Naive B cell (primary cell): ENCODE measurements around the gene BMP2K. TPM values are rescaled to one million over a fixed set of nuclear protein-coding genes. Genes with fewer than 3 reads are reported as not detected.
"Not testable (repeated sequence)": the region's sequence is repeated elsewhere in the genome, so short reads cannot be mapped to it uniquely, and the experiment has no call there.

Experiments
- ATAC-seq, 2 donors: fragments of 150-1000 bp; cut with Tn5 transposase; 2 replicates each; pipeline ENCODE4 v1.10.0; 2021; ENCODE audit warnings: low read depth in 2 of 2, mild to moderate bottlenecking in 2 of 2, moderate library complexity in 2 of 2
- DNase-seq: peaks from one replicate; pipeline ENCODE4 v3.0.0; 2022
- H3K27ac Mint-ChIP-seq, 6 donors: one replicate each; pipeline ENCODE4 v1.8.0; 2020 to 2022; ENCODE audit warnings: mild to moderate bottlenecking in 6 of 6, mixed read lengths in 6 of 6, moderate library complexity in 5 of 6, inconsistent platforms in 2 of 6
- H3K27me3 Mint-ChIP-seq, 3 donors: one replicate each; pipeline ENCODE4 v1.8.0; 2021 to 2022; ENCODE audit warnings: mixed read lengths in 3 of 3, mild to moderate bottlenecking in 1 of 3
- H3K36me3 Mint-ChIP-seq, 2 donors: one replicate each; pipeline ENCODE4 v1.8.0; 2020 to 2022; ENCODE audit warnings: mixed read lengths in 2 of 2, inconsistent platforms in 1 of 2, mild to moderate bottlenecking in 1 of 2
- H3K4me1 Mint-ChIP-seq, 3 donors: one replicate each; pipeline ENCODE4 v1.8.0; 2020 to 2022; ENCODE audit warnings: mixed read lengths in 3 of 3, inconsistent platforms in 1 of 3, mild to moderate bottlenecking in 1 of 3, moderate library complexity in 1 of 3
- H3K4me3 Mint-ChIP-seq, 8 donors: one replicate each; pipeline ENCODE4 v1.8.0; 2020 to 2022; ENCODE audit warnings: mild to moderate bottlenecking in 8 of 8, mixed read lengths in 8 of 8, moderate library complexity in 8 of 8, inconsistent platforms in 2 of 8
- H3K9me3 Mint-ChIP-seq, 7 donors: one replicate each; pipeline ENCODE4 v1.8.0; 2020 to 2022; ENCODE audit warnings: mixed read lengths in 7 of 7, mild to moderate bottlenecking in 5 of 7, inconsistent platforms in 2 of 7, moderate library complexity in 1 of 7
- polyA plus RNA-seq, 6 donors: library from polyadenylated mRNA; unstranded; fragments of 300-500 nt; fragmentation: Illumina TruSeq; gene quantifications; one replicate each; pipeline ENCODE4 v1.2.3, GENCODE V29; 2021; ENCODE audit warnings: low read depth in 6 of 6

BMP2K gene
- polyA plus RNA-seq, 6 donors from 2014 or later: 7.1 to 35.4 (median 28.9) TPM

DNA sequence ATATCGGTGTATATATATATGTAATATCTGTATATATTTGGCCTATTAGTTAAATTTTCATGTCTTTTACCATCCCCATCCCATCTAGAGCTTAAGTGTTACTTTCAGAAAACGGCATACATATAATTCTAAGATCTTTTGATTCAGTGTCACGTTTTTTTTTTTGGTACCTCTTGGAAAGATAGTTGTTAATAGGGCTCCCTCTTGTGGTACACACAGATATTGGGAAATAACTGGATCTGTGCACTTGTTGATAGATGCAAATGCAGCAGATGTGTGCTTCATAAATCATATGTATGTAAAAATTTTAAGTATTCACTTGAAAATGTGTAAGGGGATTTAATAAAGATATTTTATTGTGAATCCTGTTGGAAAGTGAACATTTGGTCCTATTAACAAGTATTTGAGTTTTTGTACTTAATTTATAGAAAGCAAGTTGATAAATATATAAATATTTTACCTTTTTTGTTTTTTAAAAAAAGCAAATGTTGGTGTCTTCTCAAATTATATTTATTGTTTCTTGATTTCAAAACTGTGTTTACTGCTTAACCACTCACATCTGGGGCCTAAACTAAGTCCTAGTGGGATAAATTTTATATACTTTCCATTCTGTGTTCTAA is 88.4 kb downstream of the BMP2K start:
- Mint-ChIP-seq H3K27ac (peak overlapping the region in 3 of 6 donors; percentile 42 to 87 (median 79)), H3K4me3 (no peak overlapping the region), H3K36me3 (peaks cover 15 to 19% of the 10 kb centered on the region in 2 donors), H3K4me1 (peaks cover 10 to 13% (median 12%) of the 10 kb centered on the region in 3 donors), H3K9me3 (no peaks in the 10 kb centered on the region), H3K27me3 (no peaks in the 10 kb centered on the region)
- ATAC-seq (peak; percentile 63 to 80), DNase-seq (peak; percentile 69)

DNA sequence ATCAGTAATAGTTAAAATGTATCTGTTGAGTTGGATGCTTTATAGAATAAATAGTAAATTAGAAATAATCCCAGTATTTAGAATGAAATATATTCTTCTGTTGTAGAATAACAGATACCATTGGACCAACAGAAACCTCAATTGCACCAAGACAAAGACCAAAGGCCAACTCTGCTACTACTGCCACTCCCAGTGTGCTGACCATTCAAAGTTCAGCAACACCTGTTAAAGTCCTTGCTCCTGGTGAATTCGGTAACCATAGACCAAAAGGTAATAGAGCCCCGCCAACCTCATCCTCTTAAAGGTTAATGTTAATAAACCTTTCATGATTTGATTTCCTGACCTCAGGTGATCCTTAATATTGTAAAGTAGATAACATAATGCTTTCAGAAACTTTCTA is 89.3 kb downstream of the BMP2K start:
- Mint-ChIP-seq H3K27me3 (no peaks in the 10 kb centered on the region), H3K4me3 (no peak overlapping the region), H3K9me3 (no peaks in the 10 kb centered on the region), H3K36me3 (peaks cover 14 to 15% of the 10 kb centered on the region in 2 donors), H3K4me1 (peaks cover 10 to 13% (median 12%) of the 10 kb centered on the region in 3 donors), H3K27ac (no peak overlapping the region)
- DNase-seq (no peak), ATAC-seq (no peak)

DNA sequence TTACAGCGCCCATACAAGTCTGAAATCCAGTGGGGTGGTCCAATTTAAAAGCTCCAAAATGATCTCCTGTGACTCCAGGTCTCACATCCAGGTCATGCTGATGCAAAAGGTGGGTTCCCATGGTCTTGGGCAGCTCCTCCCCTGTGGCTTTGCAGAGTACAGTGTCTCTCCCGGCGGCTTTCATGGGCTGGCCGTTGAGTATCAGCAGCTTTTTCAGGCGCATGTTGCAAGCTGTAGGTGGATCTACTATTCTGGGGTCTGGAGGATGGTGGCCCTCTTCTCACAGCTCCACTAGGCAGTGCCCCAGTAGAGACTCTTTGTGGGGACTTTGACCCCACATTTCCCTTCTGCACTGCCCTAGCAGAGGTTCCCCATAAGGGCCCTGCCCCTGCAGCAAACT is 92.6 kb downstream of the BMP2K start:
- not testable (repeated sequence) for H3K27ac Mint-ChIP-seq, DNase-seq, H3K4me1 Mint-ChIP-seq, H3K27me3 Mint-ChIP-seq, ATAC-seq, H3K9me3 Mint-ChIP-seq, H3K4me3 Mint-ChIP-seq
- peaks cover 19 to 23% of the 10 kb centered on the region in 2 donors for H3K36me3 Mint-ChIP-seq

DNA sequence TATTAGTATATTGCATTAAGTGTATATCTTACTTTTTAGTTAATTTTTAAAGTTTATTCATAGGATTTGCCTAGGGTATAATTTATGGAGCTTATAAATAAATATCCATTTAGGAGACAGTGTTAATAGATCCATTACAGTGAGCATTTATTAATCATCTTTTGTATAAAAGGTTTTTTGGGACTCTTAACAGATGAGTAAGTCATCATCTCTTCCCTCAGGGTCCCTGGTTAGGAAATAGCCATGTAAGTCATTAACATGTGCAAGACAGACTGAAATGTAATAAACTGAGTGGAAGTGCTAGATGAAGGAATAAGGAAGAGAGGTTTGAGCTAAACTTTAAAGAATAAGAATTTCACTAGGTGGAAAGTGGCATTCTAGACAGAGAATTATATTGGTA is 93.9 kb downstream of the BMP2K start:
- Mint-ChIP-seq H3K36me3 (peaks cover 22 to 24% of the 10 kb centered on the region in 2 donors), H3K27me3 (no peaks in the 10 kb centered on the region), H3K9me3 (no peaks in the 10 kb centered on the region), H3K27ac (peak overlapping the region in 3 of 6 donors; percentile 44 to 57 (median 56)), H3K4me3 (no peak overlapping the region), H3K4me1 (no peaks in the 10 kb centered on the region)
- DNase-seq (no peak), ATAC-seq (no peak)

DNA sequence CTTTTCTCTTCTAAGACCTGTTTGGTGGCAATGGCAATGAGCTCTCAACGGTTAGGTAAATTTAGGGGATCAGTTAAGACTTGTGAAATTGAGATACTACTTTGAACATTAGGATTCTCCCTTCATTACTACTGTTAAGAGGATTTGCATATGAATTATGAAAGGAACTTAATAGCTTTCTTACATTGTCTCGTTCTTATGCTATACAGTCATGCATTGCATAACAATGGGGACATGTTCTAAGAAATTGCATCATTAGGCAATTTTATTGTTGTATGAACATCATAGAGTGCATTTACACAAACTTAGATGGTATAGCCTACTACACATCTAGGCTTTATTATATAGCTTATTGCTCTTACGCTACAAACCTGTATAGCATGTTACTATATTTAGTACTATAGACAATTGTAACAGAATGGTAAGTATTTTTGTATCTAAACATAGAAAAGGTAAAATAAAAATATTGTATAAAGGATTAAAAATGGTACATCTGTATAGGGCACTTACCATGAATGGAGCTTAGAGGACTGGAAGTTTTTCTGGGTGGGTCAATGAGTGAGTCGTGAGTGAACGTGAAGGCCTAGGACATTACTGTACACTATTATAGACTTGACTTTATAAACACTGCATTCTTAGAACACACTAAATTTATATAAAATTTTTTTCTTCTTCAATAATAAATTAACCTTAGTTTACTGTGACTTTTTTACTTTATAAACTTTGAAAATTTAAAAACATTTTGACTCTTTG is 100.6 kb downstream of the BMP2K start:
- Mint-ChIP-seq H3K9me3 (no peaks in the 10 kb centered on the region), H3K27ac (peak overlapping the region in 2 of 6 donors; percentile 30 to 53), H3K27me3 (no peaks in the 10 kb centered on the region), H3K36me3 (peaks cover 8 to 22% of the 10 kb centered on the region in 2 donors), H3K4me1 (peaks cover 5 to 13% (median 6%) of the 10 kb centered on the region in 3 donors), H3K4me3 (no peak overlapping the region)
- DNase-seq (no peak), ATAC-seq (no peak)

DNA sequence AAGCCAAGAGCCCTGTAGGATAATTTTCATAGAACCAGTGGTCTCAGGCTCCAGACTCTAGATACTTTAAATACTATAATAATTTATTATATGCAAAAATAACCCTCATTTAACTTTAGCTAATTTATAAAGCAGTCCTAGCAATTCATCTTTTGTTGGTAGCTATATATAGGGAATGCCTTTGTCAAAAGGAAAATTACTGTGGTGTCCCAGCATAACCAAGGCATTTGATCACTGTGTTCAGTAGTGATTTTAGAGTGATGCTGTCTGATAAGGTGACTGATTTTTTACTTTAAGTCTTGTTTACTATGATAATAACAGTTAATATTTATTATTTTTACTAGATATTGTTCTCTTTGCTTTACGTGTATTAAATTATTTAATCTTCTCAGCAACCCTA is 101.9 kb downstream of the BMP2K start:
- peaks cover 8 to 11% of the 10 kb centered on the region in 2 donors for H3K36me3 Mint-ChIP-seq
- ATAC-seq (no peak), DNase-seq (no peak)
- H3K27me3 Mint-ChIP-seq: no peaks in the 10 kb centered on the region
- H3K4me3 Mint-ChIP-seq: no peak overlapping the region
- H3K4me1 Mint-ChIP-seq: peaks cover 5 to 13% (median 6%) of the 10 kb centered on the region in 3 donors
- H3K27ac Mint-ChIP-seq: no peak overlapping the region
- no peaks in the 10 kb centered on the region for H3K9me3 Mint-ChIP-seq

DNA sequence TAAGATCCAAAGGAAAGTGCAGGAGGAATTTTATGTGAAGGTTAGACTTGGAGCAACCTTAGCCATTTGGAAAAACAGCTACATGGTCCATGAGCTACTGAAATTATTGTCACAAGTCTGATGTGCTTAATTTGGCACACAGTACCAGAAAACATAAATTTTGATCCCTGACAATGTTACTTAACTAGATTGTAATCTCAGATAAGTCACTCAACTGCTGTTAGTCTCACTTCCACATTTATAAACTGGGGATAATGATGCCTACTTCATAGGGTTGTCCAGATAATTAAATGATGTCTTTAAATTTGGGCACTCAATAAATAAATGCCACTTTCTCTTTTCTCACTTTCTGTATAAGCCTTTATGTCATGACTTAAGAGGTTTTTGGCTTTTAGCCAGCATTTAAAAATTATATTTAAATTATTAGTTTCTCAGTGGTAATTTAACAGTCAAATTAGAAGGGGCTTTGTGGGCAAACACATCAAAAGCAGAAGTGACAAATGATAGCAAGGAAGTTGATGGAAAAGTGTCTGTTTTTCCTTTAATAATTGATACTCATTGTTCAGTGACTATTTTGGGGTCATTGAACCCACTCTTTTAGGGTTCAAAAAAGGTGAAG is 104.8 kb downstream of the BMP2K start:
- no peaks in the 10 kb centered on the region for H3K27me3 Mint-ChIP-seq
- no peak overlapping the region for H3K27ac Mint-ChIP-seq
- DNase-seq (peak; percentile 17), ATAC-seq (peak; percentile 71 to 83)
- H3K9me3 Mint-ChIP-seq: no peaks in the 10 kb centered on the region
- peaks cover 0 to 12% of the 10 kb centered on the region in 2 donors for H3K36me3 Mint-ChIP-seq
- H3K4me1 Mint-ChIP-seq: peaks cover 9 to 13% (median 12%) of the 10 kb centered on the region in 3 donors
- H3K4me3 Mint-ChIP-seq: no peak overlapping the region

DNA sequence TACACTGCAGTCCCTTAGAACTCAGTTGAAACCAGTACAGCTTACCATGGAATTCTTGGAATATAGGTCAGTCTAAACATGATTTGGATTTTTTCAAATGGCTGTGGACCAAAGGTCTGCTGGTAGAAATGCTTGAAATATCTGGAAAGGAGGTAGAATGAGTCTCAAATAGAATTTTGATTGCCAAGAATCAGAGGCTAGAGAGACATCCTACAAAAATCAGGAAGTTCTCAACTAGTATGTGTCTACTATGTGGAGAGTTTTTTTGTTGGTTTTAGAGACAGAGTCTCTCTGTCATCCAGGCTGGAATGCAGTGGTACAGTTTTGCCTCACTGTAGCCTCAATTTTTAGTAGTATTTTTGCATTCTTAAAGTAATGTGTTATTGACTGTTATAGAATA is 109.4 kb downstream of the BMP2K start:
- Mint-ChIP-seq H3K4me1 (peaks cover 7 to 18% (median 13%) of the 10 kb centered on the region in 3 donors), H3K27ac (peak overlapping the region in 3 of 6 donors; percentile 31 to 84 (median 74)), H3K36me3 (peaks cover 0 to 21% of the 10 kb centered on the region in 2 donors), H3K9me3 (no peaks in the 10 kb centered on the region), H3K27me3 (no peaks in the 10 kb centered on the region), H3K4me3 (no peak overlapping the region)
- no peak for ATAC-seq
- DNase-seq: no peak

DNA sequence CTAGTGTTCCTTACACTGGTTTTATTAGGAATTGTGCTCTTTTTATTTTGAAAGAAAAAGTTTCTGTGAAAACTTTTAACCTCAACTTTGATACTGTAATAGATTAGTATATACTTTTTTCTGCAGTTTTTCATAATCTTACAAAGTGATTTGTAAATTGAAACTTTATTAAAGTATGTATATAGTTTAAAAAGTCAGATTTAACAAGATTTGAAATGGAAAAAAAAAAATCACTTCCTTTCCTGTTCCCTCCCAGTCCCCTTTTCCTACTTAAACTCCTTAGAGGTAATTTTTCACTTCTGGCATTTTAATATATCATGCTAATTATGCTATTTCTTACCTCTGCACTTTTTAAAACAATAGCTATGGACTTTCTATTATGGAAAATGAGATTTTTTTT is 113.8 kb downstream of the BMP2K start:
- H3K9me3 Mint-ChIP-seq: no peaks in the 10 kb centered on the region
- no peaks in the 10 kb centered on the region for H3K27me3 Mint-ChIP-seq
- H3K36me3 Mint-ChIP-seq: peaks cover 17 to 39% of the 10 kb centered on the region in 2 donors
- DNase-seq (no peak), ATAC-seq (no peak)
- peaks cover 9 to 20% (median 11%) of the 10 kb centered on the region in 3 donors for H3K4me1 Mint-ChIP-seq
- no peak overlapping the region for H3K27ac Mint-ChIP-seq
- H3K4me3 Mint-ChIP-seq: no peak overlapping the region

DNA sequence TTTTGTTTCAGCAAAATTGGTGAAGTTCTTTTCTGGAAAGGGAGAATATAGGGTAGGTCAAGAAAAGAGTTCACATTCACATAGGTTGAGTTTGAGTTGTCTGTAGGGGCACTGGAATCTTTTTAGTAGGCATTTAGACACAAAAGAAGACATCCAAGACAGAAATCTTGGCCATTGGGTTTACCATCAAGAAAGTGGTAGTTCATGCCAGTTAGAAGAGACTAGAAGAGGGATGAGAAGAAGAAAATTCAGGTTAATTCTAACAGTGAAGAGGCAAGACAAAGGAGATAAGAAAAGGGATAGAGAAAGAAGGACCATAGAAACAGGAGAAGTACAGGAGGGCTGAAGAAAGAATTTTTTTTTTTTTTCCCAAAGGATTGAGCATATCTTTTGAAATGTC is 123.2 kb downstream of the BMP2K start:
- DNase-seq (no peak), ATAC-seq (no peak)
- peak overlapping the region in 1 of 6 donors; percentile 1 for H3K27ac Mint-ChIP-seq
- H3K36me3 Mint-ChIP-seq: peaks cover 6 to 21% of the 10 kb centered on the region in 2 donors
- no peaks in the 10 kb centered on the region for H3K27me3 Mint-ChIP-seq
- peaks cover 0 to 6% (median 0%) of the 10 kb centered on the region in 3 donors for H3K4me1 Mint-ChIP-seq
- no peak overlapping the region for H3K4me3 Mint-ChIP-seq
- no peaks in the 10 kb centered on the region for H3K9me3 Mint-ChIP-seq

DNA sequence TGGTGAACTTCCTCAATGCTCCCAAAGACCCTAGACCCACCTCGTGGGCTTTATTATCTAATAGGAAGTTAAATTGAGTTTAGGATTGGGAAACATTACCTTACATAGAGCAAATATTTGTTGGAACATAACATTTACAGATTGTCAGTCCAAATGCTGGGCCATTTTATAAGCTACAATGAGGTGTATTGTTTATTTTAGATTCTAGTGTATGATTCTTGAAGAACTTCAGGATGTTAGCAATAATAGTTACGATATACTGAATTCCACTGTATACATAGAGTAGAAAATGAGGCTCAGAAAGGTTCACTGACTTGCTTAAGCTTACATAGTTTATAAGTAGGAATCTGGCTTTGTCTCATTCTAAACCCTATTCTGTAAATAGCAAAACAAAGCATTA is 125.7 kb downstream of the BMP2K start:
- Mint-ChIP-seq H3K4me1 (peaks cover 0 to 6% (median 0%) of the 10 kb centered on the region in 3 donors), H3K27ac (no peak overlapping the region), H3K27me3 (no peaks in the 10 kb centered on the region), H3K36me3 (peaks cover 0 to 8% of the 10 kb centered on the region in 2 donors), H3K4me3 (no peak overlapping the region), H3K9me3 (no peaks in the 10 kb centered on the region)
- ATAC-seq (no peak), DNase-seq (no peak)

DNA sequence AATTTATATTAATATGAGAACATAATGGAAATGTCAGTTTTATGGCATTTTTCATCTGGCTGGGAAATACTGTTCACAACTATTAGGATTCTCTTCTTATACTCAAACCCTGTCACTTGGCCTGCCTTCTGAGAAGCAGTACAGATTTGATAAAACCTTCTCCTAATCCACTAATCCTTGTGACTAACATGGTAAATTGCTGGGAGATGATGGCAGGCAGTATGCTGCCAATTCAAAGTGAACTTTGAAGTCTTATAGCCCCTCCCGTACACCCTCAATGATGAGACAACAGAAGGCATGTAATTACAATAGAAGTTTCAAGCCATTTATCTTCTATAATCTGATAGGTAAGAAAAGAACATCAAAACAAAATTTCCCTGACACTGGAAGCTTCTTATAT is 126.1 kb downstream of the BMP2K start:
- H3K9me3 Mint-ChIP-seq: no peaks in the 10 kb centered on the region
- no peak overlapping the region for H3K27ac Mint-ChIP-seq
- H3K4me1 Mint-ChIP-seq: peaks cover 0 to 6% (median 0%) of the 10 kb centered on the region in 3 donors
- H3K27me3 Mint-ChIP-seq: no peaks in the 10 kb centered on the region
- H3K4me3 Mint-ChIP-seq: no peak overlapping the region
- no peak for DNase-seq
- H3K36me3 Mint-ChIP-seq: peaks cover 0 to 10% of the 10 kb centered on the region in 2 donors
- no peak for ATAC-seq

DNA sequence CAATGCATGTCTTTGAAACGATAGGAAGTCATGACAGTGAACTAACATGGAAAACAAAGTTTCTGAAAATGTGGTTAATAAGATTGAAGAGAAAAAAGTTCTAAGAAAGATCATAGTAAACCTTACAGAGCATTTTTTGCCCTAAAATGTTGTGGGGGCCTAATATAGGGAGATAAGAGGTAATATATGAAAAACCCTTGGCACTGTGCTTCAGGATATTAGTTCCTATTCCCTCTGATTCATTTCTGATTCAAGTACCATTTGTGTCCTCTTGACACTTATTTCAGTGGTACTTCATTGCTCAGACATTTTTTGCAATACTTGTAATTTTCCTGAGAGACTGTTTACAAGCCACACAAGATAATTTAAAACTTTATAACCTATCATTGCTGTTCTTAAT is 128.0 kb downstream of the BMP2K start:
- Mint-ChIP-seq H3K9me3 (no peaks in the 10 kb centered on the region), H3K36me3 (peaks cover 2 to 20% of the 10 kb centered on the region in 2 donors), H3K27ac (peak overlapping the region in 3 of 6 donors; percentile 47 to 54 (median 53)), H3K4me1 (peaks cover 0 to 5% (median 0%) of the 10 kb centered on the region in 3 donors), H3K4me3 (no peak overlapping the region), H3K27me3 (no peaks in the 10 kb centered on the region)
- DNase-seq (no peak), ATAC-seq (no peak)
